ENCODE measurements around the gene ING5.
"Not testable (repeated sequence)": the region's sequence is repeated elsewhere in the genome, so short reads cannot be mapped to it uniquely, and the experiment has no call there.

ING5 gene

GRCh38 chr2:241701399-241702154 is at the start of gene ING5:
Gene ING5 (plus strand): TSS chr2:241702039. CDS start chr2:241702066, 27 bp downstream.
- peak; percentile 96 for DNase-seq (ENCODE audit: low spot score)

GRCh38 chr2:241652142-241652541 is 49.7 kb upstream of the ING5 start:
- DNase-seq (ENCODE audit: low spot score): no peak

GRCh38 chr2:241652722-241653121 is 49.1 kb upstream of the ING5 start:
- DNase-seq (ENCODE audit: low spot score): no peak

- DNase-seq (ENCODE audit: low spot score): no peak
Observed at GRCh38 chr2:241653210-241653750, 48.6 kb upstream of the ING5 start.

GRCh38 chr2:241654551-241654950 is 47.3 kb upstream of the ING5 start:
- DNase-seq (ENCODE audit: low spot score): no peak

GRCh38 chr2:241655516-241656189 is 46.2 kb upstream of the ING5 start:
- no peak for DNase-seq (ENCODE audit: low spot score)

GRCh38 chr2:241656190-241656741 is 45.6 kb upstream of the ING5 start:
- DNase-seq (ENCODE audit: low spot score): no peak

GRCh38 chr2:241657786-241658254 is 44.0 kb upstream of the ING5 start:
- DNase-seq (ENCODE audit: low spot score): no peak

- DNase-seq (ENCODE audit: low spot score): no peak
Observed at GRCh38 chr2:241658296-241658695, 43.5 kb upstream of the ING5 start.

- DNase-seq (ENCODE audit: low spot score): peak; percentile 65
Observed at GRCh38 chr2:241659150-241659739, 42.6 kb upstream of the ING5 start.

- DNase-seq (ENCODE audit: low spot score): no peak
Observed at GRCh38 chr2:241660593-241661213, 41.1 kb upstream of the ING5 start.

GRCh38 chr2:241662731-241663130 is 39.1 kb upstream of the ING5 start:
- DNase-seq (ENCODE audit: low spot score): not testable (repeated sequence)

GRCh38 chr2:241665731-241666440 is 36.0 kb upstream of the ING5 start:
- DNase-seq (ENCODE audit: low spot score): no peak

GRCh38 chr2:241666627-241667400 is 35.0 kb upstream of the ING5 start:
- no peak for DNase-seq (ENCODE audit: low spot score)

GRCh38 chr2:241668354-241668753 is 33.5 kb upstream of the ING5 start:
- DNase-seq (ENCODE audit: low spot score): no peak

GRCh38 chr2:241668839-241669238 is 33.0 kb upstream of the ING5 start:
- no peak for DNase-seq (ENCODE audit: low spot score)

- DNase-seq (ENCODE audit: low spot score): no peak
Observed at GRCh38 chr2:241670333-241671110, 31.3 kb upstream of the ING5 start.

GRCh38 chr2:241671457-241672240 is 30.2 kb upstream of the ING5 start:
- no peak for DNase-seq (ENCODE audit: low spot score)

All from AG08396 (cell line).